ENCODE measurements around the gene MED10. TPM values are rescaled to one million over a fixed set of nuclear protein-coding genes. Genes with fewer than 3 reads are reported as not detected.

Gene MED10
- polyA plus RNA-seq, 1 donor (not counting 4 experiments of a cell fraction or from before 2014, with no cell fraction given) = 38.8 TPM

DNA sequence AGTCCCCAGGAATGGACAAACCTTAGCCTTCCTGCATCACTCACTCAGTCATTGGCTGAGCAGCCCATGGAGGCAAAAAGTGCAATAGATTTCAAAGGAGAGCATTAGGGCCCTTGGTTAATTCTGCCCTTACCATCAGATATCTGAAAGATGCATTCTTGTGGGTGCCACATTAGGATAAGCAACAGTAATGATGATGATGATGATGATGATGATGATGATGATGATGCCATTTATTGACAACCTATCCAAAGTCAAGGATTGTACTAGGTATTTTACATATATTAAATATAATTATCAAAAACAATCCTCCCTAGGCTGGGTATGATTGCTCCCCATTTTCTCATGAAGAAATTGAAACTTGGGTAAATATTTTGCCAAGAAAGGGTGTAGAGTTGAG lies 9.6 kb upstream of the MED10 start:
- H3K4me3 ChIP-seq (ENCODE audit: control insufficient read depth in 2 of 3, extremely low read depth in 1 of 3, insufficient read depth in 2 of 3, low read depth in 1 of 3, low read length in 3 of 3) = no peak overlapping the region
- no peak for FAIRE-seq
- no peak overlapping the region for H3K4me2 ChIP-seq (ENCODE audit: control insufficient read depth, extremely low read depth, insufficient read depth, low read depth, low read length)
- no peak for DNase-seq (ENCODE audit: low read depth, low spot score)
- no peaks in the 10 kb centered on the region for H3K4me1 ChIP-seq (ENCODE audit: control insufficient read depth, extremely low read depth, insufficient read depth, low read length)
- peaks cover 2% of the 10 kb centered on the region for H3K27me3 ChIP-seq (ENCODE audit: control insufficient read depth, extremely low read depth, insufficient read depth, low read length)
- no peaks in the 10 kb centered on the region for H3K79me2 ChIP-seq (ENCODE audit: control insufficient read depth, insufficient read depth, low read length)
- H3K36me3 ChIP-seq (ENCODE audit: control insufficient read depth in 2 of 2, extremely low read depth in 1 of 2, insufficient read depth in 2 of 2, low read length in 2 of 2) = no peaks in the 10 kb centered on the region
- H3K9me1 ChIP-seq (ENCODE audit: control insufficient read depth, extremely low read depth, insufficient read depth, low read length) = no peaks in the 10 kb centered on the region
- H3K9ac ChIP-seq (ENCODE audit: control insufficient read depth, extremely low read depth, insufficient read depth, low read length) = no peak overlapping the region
- H4K20me1 ChIP-seq (ENCODE audit: control insufficient read depth, extremely low read depth, insufficient read depth, low read length) = no peaks in the 10 kb centered on the region
- no peaks in the 10 kb centered on the region for H3K9me3 ChIP-seq (ENCODE audit: control insufficient read depth, low read depth, low read length)
- H3K27ac ChIP-seq (ENCODE audit: control insufficient read depth, insufficient read depth, low read length) = no peak overlapping the region
- no peak overlapping the region for H2AFZ ChIP-seq (ENCODE audit: control insufficient read depth, low read length)
- dilution Hi-C loops (cut with MboI; ENCODE audit: extremely low pct_ligation_motif_present, low sequenced_read_pairs) = no loop called here
- TF ChIP-seq, protein P1, sequence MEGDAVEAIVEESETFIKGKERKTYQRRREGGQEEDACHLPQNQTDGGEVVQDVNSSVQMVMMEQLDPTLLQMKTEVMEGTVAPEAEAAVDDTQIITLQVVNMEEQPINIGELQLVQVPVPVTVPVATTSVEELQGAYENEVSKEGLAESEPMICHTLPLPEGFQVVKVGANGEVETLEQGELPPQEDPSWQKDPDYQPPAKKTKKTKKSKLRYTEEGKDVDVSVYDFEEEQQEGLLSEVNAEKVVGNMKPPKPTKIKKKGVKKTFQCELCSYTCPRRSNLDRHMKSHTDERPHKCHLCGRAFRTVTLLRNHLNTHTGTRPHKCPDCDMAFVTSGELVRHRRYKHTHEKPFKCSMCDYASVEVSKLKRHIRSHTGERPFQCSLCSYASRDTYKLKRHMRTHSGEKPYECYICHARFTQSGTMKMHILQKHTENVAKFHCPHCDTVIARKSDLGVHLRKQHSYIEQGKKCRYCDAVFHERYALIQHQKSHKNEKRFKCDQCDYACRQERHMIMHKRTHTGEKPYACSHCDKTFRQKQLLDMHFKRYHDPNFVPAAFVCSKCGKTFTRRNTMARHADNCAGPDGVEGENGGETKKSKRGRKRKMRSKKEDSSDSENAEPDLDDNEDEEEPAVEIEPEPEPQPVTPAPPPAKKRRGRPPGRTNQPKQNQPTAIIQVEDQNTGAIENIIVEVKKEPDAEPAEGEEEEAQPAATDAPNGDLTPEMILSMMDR (optimal IDR thresholded peaks at IDR 0.05 in 1 of 3, IDR thresholded peaks at IDR 0.05 in 1 of 3, conservative IDR thresholded peaks at IDR 0.05 in 1 of 3; ENCODE audit: extremely low read depth in 1 of 3, insufficient read depth in 2 of 3, low read length in 3 of 3) = no peak
- TF ChIP-seq EZH2 (IDR thresholded peaks at IDR 0.05; ENCODE audit: low read length) = no peak

DNA sequence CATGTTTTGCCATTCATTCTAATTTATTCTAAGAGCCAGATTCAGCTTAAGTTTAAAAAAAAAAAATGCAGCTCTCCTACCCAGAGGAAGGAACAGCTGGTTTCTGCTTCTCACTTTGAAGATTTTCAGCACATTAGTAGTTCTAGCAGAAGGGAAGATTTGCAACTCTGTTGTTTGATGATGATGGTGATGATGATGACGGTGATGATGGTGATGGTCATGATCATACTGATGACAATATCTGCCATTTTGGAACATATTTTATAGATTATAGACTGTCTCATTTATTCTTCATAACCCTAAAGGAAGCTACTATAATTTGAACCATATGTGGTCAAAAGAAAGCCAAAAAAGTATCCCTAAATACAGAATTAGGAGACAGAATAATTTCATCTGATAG lies 7.9 kb upstream of the MED10 start:
- no peak overlapping the region for H3K4me3 ChIP-seq (ENCODE audit: control insufficient read depth in 2 of 3, extremely low read depth in 1 of 3, insufficient read depth in 2 of 3, low read depth in 1 of 3, low read length in 3 of 3)

More for the DNA sequence above, 7.9 kb upstream of the MED10 start:
- no peaks in the 10 kb centered on the region for H3K4me1 ChIP-seq (ENCODE audit: control insufficient read depth, extremely low read depth, insufficient read depth, low read length)
- H2AFZ ChIP-seq (ENCODE audit: control insufficient read depth, low read length) = no peak overlapping the region
- TF ChIP-seq, protein P1 (optimal IDR thresholded peaks at IDR 0.05 in 1 of 3, IDR thresholded peaks at IDR 0.05 in 1 of 3, conservative IDR thresholded peaks at IDR 0.05 in 1 of 3; ENCODE audit: extremely low read depth in 1 of 3, insufficient read depth in 2 of 3, low read length in 3 of 3) = no peak
- TF ChIP-seq EZH2 (IDR thresholded peaks at IDR 0.05; ENCODE audit: low read length) = no peak
- no peaks in the 10 kb centered on the region for H4K20me1 ChIP-seq (ENCODE audit: control insufficient read depth, extremely low read depth, insufficient read depth, low read length)
- H3K9me1 ChIP-seq (ENCODE audit: control insufficient read depth, extremely low read depth, insufficient read depth, low read length) = no peaks in the 10 kb centered on the region
- no peaks in the 10 kb centered on the region for H3K79me2 ChIP-seq (ENCODE audit: control insufficient read depth, insufficient read depth, low read length)
- H3K9me3 ChIP-seq (ENCODE audit: control insufficient read depth, low read depth, low read length) = no peaks in the 10 kb centered on the region
- no peak overlapping the region for H3K9ac ChIP-seq (ENCODE audit: control insufficient read depth, extremely low read depth, insufficient read depth, low read length)
- H3K27me3 ChIP-seq (ENCODE audit: control insufficient read depth, extremely low read depth, insufficient read depth, low read length) = no peaks in the 10 kb centered on the region
- DNase-seq (ENCODE audit: low read depth, low spot score) (no peak), FAIRE-seq (no peak)
- H3K4me2 ChIP-seq (ENCODE audit: control insufficient read depth, extremely low read depth, insufficient read depth, low read depth, low read length) = no peak overlapping the region
- dilution Hi-C loops (cut with MboI; ENCODE audit: extremely low pct_ligation_motif_present, low sequenced_read_pairs) = no loop called here
- H3K27ac ChIP-seq (ENCODE audit: control insufficient read depth, insufficient read depth, low read length) = no peak overlapping the region
- H3K36me3 ChIP-seq (ENCODE audit: control insufficient read depth in 2 of 2, extremely low read depth in 1 of 2, insufficient read depth in 2 of 2, low read length in 2 of 2) = no peaks in the 10 kb centered on the region

All from keratinocyte (primary cell).